ENCODE measurements around the gene TEP1. TPM values are rescaled to one million over a fixed set of nuclear protein-coding genes. Genes with fewer than 3 reads are reported as not detected.

TEP1 gene
- total and polyA plus RNA-seq, 2 of the 13 experiments (the other 11 are each of a cell fraction or from before 2014, with no cell fraction given): 11.0 to 12.8 TPM

- peak; percentile 43 for TF ChIP-seq CBX1 (IDR thresholded peaks at IDR 0.05; ENCODE audit: low read depth)
- peak; percentile 87; the same call in 1 of the 2 replicates for TF ChIP-seq PRDM10 (CRISPR knock-in tag; IDR thresholded peaks at IDR 0.05; ENCODE audit: low read depth)
- no peak for TF ChIP-seq RERE (CRISPR knock-in tag; IDR thresholded peaks at IDR 0.05; ENCODE audit: low read depth)
- TF ChIP-seq ZNF878 (CRISPR knock-in tag; IDR thresholded peaks at IDR 0.05): peak; percentile 87; the same call in 1 of the 2 replicates
- TF ChIP-seq ZNF441 (CRISPR knock-in tag; IDR thresholded peaks at IDR 0.05; ENCODE audit: borderline replicate concordance): peak; percentile 15; the same call in 1 of the 2 replicates
- 0 out of 2 replicates have a peak, but pooled peaks have one; percentile 49 for TF ChIP-seq TEAD2 (CRISPR knock-in tag; IDR thresholded peaks at IDR 0.05)
- TF ChIP-seq ZNF773 (CRISPR knock-in tag; IDR thresholded peaks at IDR 0.05; ENCODE audit: borderline replicate concordance): no peak; the same call in 1 of the 2 replicates
- TF ChIP-seq CERS6 (CRISPR knock-in tag; IDR thresholded peaks at IDR 0.05): no peak
- peak; percentile 96 for TF ChIP-seq ATF3 (CRISPR knock-in tag; IDR thresholded peaks at IDR 0.05)
- peak; percentile 92 for TF ChIP-seq ZNF687 (CRISPR knock-in tag; IDR thresholded peaks at IDR 0.05)
- TF ChIP-seq ZNF652 (CRISPR knock-in tag; IDR thresholded peaks at IDR 0.05; ENCODE audit: borderline replicate concordance, low read depth): no peak; the same call in 1 of the 2 replicates
Measured at GRCh38 chr14:20343092-20343861, 70.0 kb downstream of the TEP1 start, which contains the start of gene PARP2 (continued).
